Activated CD4-positive, alpha-beta T cell treated with anti-CD3 and anti-CD28 coated beads for 36 hours (primary cell): ENCODE data around the gene GSTO1. TPM values are rescaled to one million over a fixed set of nuclear protein-coding genes. Genes with fewer than 3 reads are reported as not detected.
A peak's percentile ranks its signal among the peaks of the same experiment; 100 is the strongest.

Source experiments
- ATAC-seq: fragments of 200-7000 bp; cut with Tn5 transposase; one replicate; pipeline ENCODE4 v1.10.0; 2021; ENCODE audit warnings: mild to moderate bottlenecking, moderate library complexity
- CTCF ChIA-PET: fragments of 350-600 bp; sonication (Branson Sonifier 250); formaldehyde crosslinking; loops from one replicate; lab custom pipeline; 2021; ENCODE audit warnings: antibody characterized with exemption; lab: Charles Lee
- POLR2A ChIA-PET: fragments of 350-600 bp; sonication (Branson Sonifier 250); formaldehyde crosslinking; loops from one replicate; lab custom pipeline; 2021; ENCODE audit warnings: antibody characterized with exemption, inconsistent platforms; lab: Charles Lee
- DNase-seq: peaks from one replicate; pipeline ENCODE4 v3.0.0-alpha.2; 2020
- H3K27ac Mint-ChIP-seq: one replicate; pipeline ENCODE4 v1.8.0; 2021; ENCODE audit warnings: mixed read lengths
- H3K27me3 Mint-ChIP-seq: one replicate; pipeline ENCODE4 v1.8.0; 2021; ENCODE audit warnings: mixed read lengths
- H3K36me3 Mint-ChIP-seq: one replicate; pipeline ENCODE4 v1.8.0; 2021; ENCODE audit warnings: low read depth, mixed read lengths
- H3K4me1 Mint-ChIP-seq: one replicate; pipeline ENCODE4 v1.8.0; 2021; ENCODE audit warnings: mixed read lengths
- H3K4me3 Mint-ChIP-seq: one replicate; pipeline ENCODE4 v1.8.0; 2021; ENCODE audit warnings: mild to moderate bottlenecking, moderate library complexity, mixed read lengths
- H3K9me3 Mint-ChIP-seq: one replicate; pipeline ENCODE4 v1.8.0; 2021; ENCODE audit warnings: low read depth, mixed read lengths
- intact Hi-C, 2 experiments: fragments of 100-400 bp; cut with DNase I in 1 of 2; cut with micrococcal nuclease in 1 of 2; formaldehyde crosslinking; loops; one replicate each; pipeline versions ENCODE4 v1.14.2 to v1.15.1; 2022 to 2024; cut with DNase I, micrococcal nuclease
- total RNA-seq, 2 experiments: library from RNA; stranded (reverse); gene quantifications; one replicate each; pipeline ENCODE4 v1.2.3, GENCODE V29; 2021

The GSTO1 gene
- total RNA-seq, 2 experiments from 2014 or later: 261 to 320 TPM

- POLR2A ChIA-PET: interaction anchor here (0.6 kb wide), 1 partner anchor 139 kb away, joined by 3 read pairs; no protein-coding TSS in a partner anchor
- ATAC-seq (peak; percentile 25), DNase-seq (peak; percentile 37)
Observed at GRCh38 chr10:104259999-104260774, 5.5 kb downstream of the GSTO1 start.

GRCh38 chr10:104260775-104261115 is 6.1 kb downstream of the GSTO1 start:
- Mint-ChIP-seq H3K4me3 (peak overlapping the region; percentile 59), H3K27me3 (no peaks in the 10 kb centered on the region), H3K9me3 (no peaks in the 10 kb centered on the region), H3K27ac (peak overlapping the region; percentile 89), H3K36me3 (peaks cover 88% of the 10 kb centered on the region), H3K4me1 (peaks cover 84% of the 10 kb centered on the region)
- intact Hi-C loops: loop anchor here in 1 of 2 experiments (2.0 kb wide), 1 partner anchor 138 kb away; the partner anchor contains the start of gene SFR1
- peak; percentile 77 for ATAC-seq
- CTCF ChIA-PET: interaction anchor here (0.7 to 3.1 kb wide), 4 partner anchors 14 to 373 kb away, joined by 3 to 9 read pairs (median 4); no protein-coding TSS in a partner anchor
- POLR2A ChIA-PET: interaction anchor here (0.6 kb wide), 1 partner anchor 507 kb away, joined by 3 read pairs; no protein-coding TSS in a partner anchor
- DNase-seq: no peak

More at GRCh38 chr10:104259999-104260774, 5.5 kb downstream of the GSTO1 start:
- intact Hi-C loops: loop anchor here in 1 of 2 experiments (2.0 kb wide), 1 partner anchor 137 kb away; the partner anchor contains the start of gene SFR1
- H3K27me3 Mint-ChIP-seq: no peaks in the 10 kb centered on the region
- H3K4me3 Mint-ChIP-seq: peak overlapping the region; percentile 59
- CTCF ChIA-PET: interaction anchor here (0.7 to 3.1 kb wide), 5 partner anchors 14 to 358 kb away, joined by 3 to 9 read pairs (median 3); partner anchors contain the start of gene CFAP58
- peaks cover 86% of the 10 kb centered on the region for H3K36me3 Mint-ChIP-seq
- no peaks in the 10 kb centered on the region for H3K9me3 Mint-ChIP-seq
- peak overlapping the region; percentile 89 for H3K27ac Mint-ChIP-seq
- peaks cover 78% of the 10 kb centered on the region for H3K4me1 Mint-ChIP-seq

GRCh38 chr10:104262055-104262454 is 7.4 kb downstream of the GSTO1 start:
- intact Hi-C loops: no loop called here
- no peak for ATAC-seq
- peaks cover 85% of the 10 kb centered on the region for H3K4me1 Mint-ChIP-seq
- H3K27me3 Mint-ChIP-seq: no peaks in the 10 kb centered on the region
- no peak for DNase-seq
- POLR2A ChIA-PET: no interaction called here
- CTCF ChIA-PET: interaction anchor here (0.9 to 3.0 kb wide), 2 partner anchors 8 to 13 kb away, joined by 3 to 12 read pairs; no protein-coding TSS in a partner anchor
- H3K9me3 Mint-ChIP-seq: no peaks in the 10 kb centered on the region
- peak overlapping the region; percentile 89 for H3K27ac Mint-ChIP-seq
- peaks cover 89% of the 10 kb centered on the region for H3K36me3 Mint-ChIP-seq
- no peak overlapping the region for H3K4me3 Mint-ChIP-seq

- CTCF ChIA-PET: interaction anchor here (2.0 to 4.4 kb wide), 4 partner anchors 9 to 377 kb away, joined by 4 to 30 read pairs (median 8); partner anchors contain the start of gene GSTO1
- intact Hi-C loops: loop anchor here in 1 of 2 experiments (5.0 kb wide), 1 partner anchor 297 kb away; the partner anchor contains the start of gene SLK
- Mint-ChIP-seq H3K36me3 (peaks cover 85% of the 10 kb centered on the region), H3K4me3 (no peak overlapping the region), H3K9me3 (no peaks in the 10 kb centered on the region), H3K27ac (peak overlapping the region; percentile 47), H3K27me3 (no peaks in the 10 kb centered on the region), H3K4me1 (peaks cover 76% of the 10 kb centered on the region)
- POLR2A ChIA-PET: no interaction called here
- ATAC-seq (no peak), DNase-seq (no peak)
Observed at GRCh38 chr10:104264783-104265182, 10.1 kb downstream of the GSTO1 start.

- peak; percentile 39 for ATAC-seq
- H3K27ac Mint-ChIP-seq: peak overlapping the region; percentile 94
- intact Hi-C loops: loop anchor here (1.0 to 5.0 kb wide), 12 partner anchors 13 to 871 kb away; partner anchors contain the start of genes ITPRIP (in 2 of the 2), SLK (in 2 of the 2), ATP5MK (in 1 of the 2) and CFAP43 (in 1 of the 2)
- H3K4me3 Mint-ChIP-seq: peak overlapping the region; percentile 77
- H3K4me1 Mint-ChIP-seq: peaks cover 48% of the 10 kb centered on the region
- peak; percentile 71 for DNase-seq
- H3K27me3 Mint-ChIP-seq: no peaks in the 10 kb centered on the region
- ChIA-PET POLR2A (interaction anchor here (0.7 to 3.2 kb wide), 4 partner anchors 12 to 147 kb away, joined by 3 to 23 read pairs (median 6); partner anchors contain the start of genes GSTO1 and SFR1), CTCF (interaction anchor here (0.6 to 4.4 kb wide), 5 partner anchors 12 to 84 kb away, joined by 3 to 30 read pairs (median 3); partner anchors contain the start of gene GSTO1)
- no peaks in the 10 kb centered on the region for H3K9me3 Mint-ChIP-seq
- peaks cover 55% of the 10 kb centered on the region for H3K36me3 Mint-ChIP-seq
Observed at GRCh38 chr10:104267721-104268404, 13.2 kb downstream of the GSTO1 start.

- no peak for DNase-seq
- H3K4me1 Mint-ChIP-seq: peaks cover 45% of the 10 kb centered on the region
- ATAC-seq: peak; percentile 49
- ChIA-PET CTCF (interaction anchor here (0.6 to 4.4 kb wide), 5 partner anchors 13 to 83 kb away, joined by 3 to 30 read pairs (median 3); partner anchors contain the start of gene GSTO1), POLR2A (interaction anchor here (0.6 to 3.2 kb wide), 5 partner anchors 13 to 149 kb away, joined by 3 to 23 read pairs (median 5); partner anchors contain the start of genes GSTO1 and SFR1)
- intact Hi-C loops: loop anchor here (1.0 to 5.0 kb wide), 12 partner anchors 13 to 872 kb away; partner anchors contain the start of genes ITPRIP (in 2 of the 2), SLK (in 2 of the 2), ATP5MK (in 1 of the 2) and CFAP43 (in 1 of the 2)
- peak overlapping the region; percentile 77 for H3K4me3 Mint-ChIP-seq
- no peaks in the 10 kb centered on the region for H3K27me3 Mint-ChIP-seq
- H3K27ac Mint-ChIP-seq: peak overlapping the region; percentile 94
- peaks cover 51% of the 10 kb centered on the region for H3K36me3 Mint-ChIP-seq
- no peaks in the 10 kb centered on the region for H3K9me3 Mint-ChIP-seq
Observed at GRCh38 chr10:104268405-104268712, 13.7 kb downstream of the GSTO1 start.

GRCh38 chr10:104268713-104269645 is 14.3 kb downstream of the GSTO1 start, which contains the start of gene GSTO2:
Gene GSTO2, plus strand, starts transcription at chr10:104269184. Its CDS starts 5,732 bp downstream, at chr10:104274916.
- Mint-ChIP-seq H3K4me1 (peaks cover 42% of the 10 kb centered on the region), H3K36me3 (peaks cover 46% of the 10 kb centered on the region), H3K27ac (peak within 1 kb of the TSS; percentile 94), H3K27me3 (no peaks in the 10 kb centered on the region), H3K4me3 (peak within 1 kb of the TSS; percentile 77), H3K9me3 (no peaks in the 10 kb centered on the region)
- ChIA-PET CTCF (interaction anchor here (0.6 to 1.6 kb wide), 8 partner anchors 9 to 324 kb away, joined by 3 to 6 read pairs (median 3); partner anchors contain the start of gene CFAP58), POLR2A (interaction anchor here (0.6 to 3.2 kb wide), 4 partner anchors 13 to 150 kb away, joined by 3 to 23 read pairs (median 4); partner anchors contain the start of genes CFAP43 and GSTO1)
- ATAC-seq (peak; percentile 90), DNase-seq (peak; percentile 99)
- intact Hi-C loops: loop anchor here (1.0 to 5.0 kb wide), 15 partner anchors 14 to 872 kb away; partner anchors contain the start of genes CFAP43 (in 2 of the 2), CFAP58 (in 2 of the 2), ITPRIP (in 2 of the 2) and SLK (in 2 of the 2)

- Mint-ChIP-seq H3K36me3 (peaks cover 5% of the 10 kb centered on the region), H3K27me3 (peaks cover 8% of the 10 kb centered on the region), H3K27ac (no peak overlapping the region), H3K4me1 (peaks cover 3% of the 10 kb centered on the region), H3K4me3 (no peak overlapping the region), H3K9me3 (no peaks in the 10 kb centered on the region)
- intact Hi-C loops: no loop called here
- DNase-seq: no peak
- ChIA-PET CTCF (interaction anchor here (1.3 to 5.2 kb wide), 22 partner anchors 10 to 385 kb away, joined by 3 to 115 read pairs (median 8); partner anchors contain the start of genes CFAP58, GSTO1, ITPRIP and SFR1), POLR2A (no interaction called here)
- ATAC-seq: no peak
Observed at GRCh38 chr10:104273286-104273685, 18.6 kb downstream of the GSTO1 start.

GRCh38 chr10:104273899-104274575 is 19.3 kb downstream of the GSTO1 start:
- DNase-seq (no peak), ATAC-seq (peak; percentile 8)
- peak overlapping the region; percentile 30 for H3K4me3 Mint-ChIP-seq
- H3K27me3 Mint-ChIP-seq: peaks cover 8% of the 10 kb centered on the region
- H3K9me3 Mint-ChIP-seq: no peaks in the 10 kb centered on the region
- H3K4me1 Mint-ChIP-seq: peaks cover 3% of the 10 kb centered on the region
- H3K36me3 Mint-ChIP-seq: no peaks in the 10 kb centered on the region
- H3K27ac Mint-ChIP-seq: no peak overlapping the region
- ChIA-PET CTCF (interaction anchor here (0.6 to 5.2 kb wide), 50 partner anchors 7 to 634 kb away, joined by 3 to 115 read pairs (median 5); partner anchors contain the start of genes CFAP43, CFAP58, GSTO1 and ITPRIP), POLR2A (interaction anchor here (1.2 kb wide), 1 partner anchor 19 kb away, joined by 5 read pairs; the partner anchor contains the start of gene GSTO1)
- intact Hi-C loops: loop anchor here (1.0 kb wide), 2 partner anchors 76 to 77 kb away; no protein-coding TSS in a partner anchor
